Esophagus (tissue), 2 donors: ENCODE measurements around the gene ACSS3. TPM values are rescaled to one million over a fixed set of nuclear protein-coding genes. Genes with fewer than 3 reads are reported as not detected.
"Not testable (repeated sequence)": the region's sequence is repeated elsewhere in the genome, so short reads cannot be mapped to it uniquely, and the experiment has no call there.

Experiments used
- H3K27ac ChIP-seq, 2 donors: one replicate each; pipeline ENCODE4 v1.5.1; 2013; ENCODE audit warnings: low read depth in 2 of 2, mild to moderate bottlenecking in 2 of 2, inconsistent platforms in 1 of 2, low read length in 1 of 2, moderate library complexity in 1 of 2
- H3K27me3 ChIP-seq, 2 donors: one replicate each; pipeline ENCODE4 v1.6.1; 2013; ENCODE audit warnings: low read length in 2 of 2, control low read depth in 1 of 2, mild to moderate bottlenecking in 1 of 2; ENCODE audit not compliant: insufficient read depth in 2 of 2, control insufficient read depth in 1 of 2
- H3K36me3 ChIP-seq, 2 donors: one replicate each; pipeline ENCODE4 v1.6.1; 2013; ENCODE audit warnings: low read length in 1 of 2; ENCODE audit not compliant: control insufficient read depth in 2 of 2, insufficient read depth in 2 of 2
- H3K4me1 ChIP-seq, 2 donors: one replicate each; pipeline ENCODE4 v1.6.1; 2013; ENCODE audit warnings: low read length in 1 of 2; ENCODE audit not compliant: control insufficient read depth in 2 of 2, insufficient read depth in 2 of 2
- H3K4me3 ChIP-seq, 2 donors: one replicate each; pipeline ENCODE4 v1.5.1; 2013; ENCODE audit warnings: low read length in 2 of 2, mild to moderate bottlenecking in 2 of 2, low read depth in 1 of 2, moderate library complexity in 1 of 2
- H3K9me3 ChIP-seq, 2 donors: one replicate each; pipeline ENCODE4 v1.6.1; 2013; ENCODE audit warnings: mild to moderate bottlenecking in 2 of 2, low read depth in 1 of 2, low read length in 1 of 2, moderate library complexity in 1 of 2; ENCODE audit not compliant: control insufficient read depth in 2 of 2, insufficient read depth in 1 of 2
- WGBS, 2 donors: extraction: QIAGEN DNeasy Blood & Tissue Kit; methylation state at CpG; one replicate each; pipeline ENCODE4 v1.1.7; 2013; 5-methylcytosine and 5-hydroxymethylcytosine counted together
- polyA plus RNA-seq, 2 donors: library from polyadenylated mRNA; stranded (reverse); fragments of 200-250 nt; gene quantifications; one replicate each; pipeline ENCODE4 v1.2.3, GENCODE V29; 2013
- donor health status: healthy with polysubstance abuse.
- donor health status: Bipolar disorder and iron deficiency.

ACSS3 gene
- polyA plus RNA-seq, 2 donors = 0.31 TPM

GRCh38 chr12:81209012-81209411, 131.1 kb downstream of the ACSS3 start:
- no peaks in the 10 kb centered on the region for H3K27me3 ChIP-seq
- no peak overlapping the region for H3K27ac ChIP-seq
- H3K4me3 ChIP-seq = no peak overlapping the region
- no peaks in the 10 kb centered on the region for H3K4me1 ChIP-seq
- H3K9me3 ChIP-seq = no peaks in the 10 kb centered on the region
- H3K36me3 ChIP-seq = no peaks in the 10 kb centered on the region

- H3K27ac ChIP-seq = not testable (repeated sequence)
- WGBS, 2 donors = 62 to 80% methylated on average over 2 of the region's 2 CpGs
Observed at GRCh38 chr12:81209772-81210225, 131.9 kb downstream of the ACSS3 start.

GRCh38 chr12:81211306-81211705, 133.4 kb downstream of the ACSS3 start:
- Histone ChIP-seq H3K4me3 (no peak overlapping the region), H3K9me3 (no peaks in the 10 kb centered on the region), H3K27ac (no peak overlapping the region), H3K4me1 (no peaks in the 10 kb centered on the region), H3K27me3 (no peaks in the 10 kb centered on the region), H3K36me3 (no peaks in the 10 kb centered on the region)
- WGBS, 2 donors = 96 to 100% methylated on average over 1 of the region's 1 CpG

More at GRCh38 chr12:81209772-81210225, 131.9 kb downstream of the ACSS3 start:
- not testable (repeated sequence) for H3K4me3 ChIP-seq, H3K36me3 ChIP-seq, H3K27me3 ChIP-seq, H3K9me3 ChIP-seq, H3K4me1 ChIP-seq

- H3K9me3 ChIP-seq = no peaks in the 10 kb centered on the region
- H3K4me1 ChIP-seq = no peaks in the 10 kb centered on the region
- no peaks in the 10 kb centered on the region for H3K27me3 ChIP-seq
- 60 to 65% methylated on average over 4 of the region's 4 CpGs for WGBS, 2 donors
- H3K36me3 ChIP-seq = no peaks in the 10 kb centered on the region
- no peak overlapping the region for H3K4me3 ChIP-seq
- H3K27ac ChIP-seq = no peak overlapping the region
Observed at GRCh38 chr12:81212996-81213696, 135.3 kb downstream of the ACSS3 start.

- Histone ChIP-seq H3K27ac (no peak overlapping the region), H3K4me1 (no peaks in the 10 kb centered on the region), H3K36me3 (no peaks in the 10 kb centered on the region), H3K9me3 (no peaks in the 10 kb centered on the region), H3K27me3 (no peaks in the 10 kb centered on the region), H3K4me3 (no peak overlapping the region)
- WGBS, 2 donors = 82 to 85% methylated on average over 3 of the region's 3 CpGs
Observed at GRCh38 chr12:81216739-81217138, 138.9 kb downstream of the ACSS3 start.

- Histone ChIP-seq H3K36me3 (no peaks in the 10 kb centered on the region), H3K4me3 (no peak overlapping the region), H3K9me3 (no peaks in the 10 kb centered on the region), H3K4me1 (no peaks in the 10 kb centered on the region), H3K27me3 (no peaks in the 10 kb centered on the region), H3K27ac (no peak overlapping the region)
- WGBS, 2 donors = 21 to 39% methylated on average over 1 of the region's 1 CpG
Observed at GRCh38 chr12:81221681-81222080, 143.8 kb downstream of the ACSS3 start.

GRCh38 chr12:81222846-81223592, 145.1 kb downstream of the ACSS3 start:
- WGBS, 2 donors = 51 to 52% methylated on average over 5 of the region's 5 CpGs
- Histone ChIP-seq H3K9me3 (no peaks in the 10 kb centered on the region), H3K4me3 (no peak overlapping the region), H3K27me3 (no peaks in the 10 kb centered on the region), H3K36me3 (no peaks in the 10 kb centered on the region), H3K27ac (no peak overlapping the region), H3K4me1 (no peaks in the 10 kb centered on the region)

GRCh38 chr12:81224626-81225025, 146.7 kb downstream of the ACSS3 start:
- no peaks in the 10 kb centered on the region for H3K27me3 ChIP-seq
- no peak overlapping the region for H3K27ac ChIP-seq
- H3K4me3 ChIP-seq = no peak overlapping the region
- no peaks in the 10 kb centered on the region for H3K9me3 ChIP-seq
- no peaks in the 10 kb centered on the region for H3K36me3 ChIP-seq
- no peaks in the 10 kb centered on the region for H3K4me1 ChIP-seq
- WGBS, 2 donors = 91 to 92% methylated on average over 6 of the region's 6 CpGs

- H3K4me1 ChIP-seq = no peaks in the 10 kb centered on the region
- 54 to 58% methylated on average over 5 of the region's 5 CpGs for WGBS, 2 donors
- H3K36me3 ChIP-seq = no peaks in the 10 kb centered on the region
- no peaks in the 10 kb centered on the region for H3K27me3 ChIP-seq
- no peak overlapping the region for H3K4me3 ChIP-seq
- no peak overlapping the region for H3K27ac ChIP-seq
- no peaks in the 10 kb centered on the region for H3K9me3 ChIP-seq
Observed at GRCh38 chr12:81229759-81230158, 151.9 kb downstream of the ACSS3 start.
